Ecto neural progenitor cell (in vitro differentiated cells): ENCODE data around the gene HTT.

Source experiments
- DNase-seq: peaks from one replicate; pipeline ENCODE4 v3.0.0-alpha.2; 2018; ENCODE audit warnings: low spot score

HTT gene

GRCh38 chr4:3174371-3175338, 100.2 kb downstream of the HTT start:
- DNase-seq = no peak

DNA sequence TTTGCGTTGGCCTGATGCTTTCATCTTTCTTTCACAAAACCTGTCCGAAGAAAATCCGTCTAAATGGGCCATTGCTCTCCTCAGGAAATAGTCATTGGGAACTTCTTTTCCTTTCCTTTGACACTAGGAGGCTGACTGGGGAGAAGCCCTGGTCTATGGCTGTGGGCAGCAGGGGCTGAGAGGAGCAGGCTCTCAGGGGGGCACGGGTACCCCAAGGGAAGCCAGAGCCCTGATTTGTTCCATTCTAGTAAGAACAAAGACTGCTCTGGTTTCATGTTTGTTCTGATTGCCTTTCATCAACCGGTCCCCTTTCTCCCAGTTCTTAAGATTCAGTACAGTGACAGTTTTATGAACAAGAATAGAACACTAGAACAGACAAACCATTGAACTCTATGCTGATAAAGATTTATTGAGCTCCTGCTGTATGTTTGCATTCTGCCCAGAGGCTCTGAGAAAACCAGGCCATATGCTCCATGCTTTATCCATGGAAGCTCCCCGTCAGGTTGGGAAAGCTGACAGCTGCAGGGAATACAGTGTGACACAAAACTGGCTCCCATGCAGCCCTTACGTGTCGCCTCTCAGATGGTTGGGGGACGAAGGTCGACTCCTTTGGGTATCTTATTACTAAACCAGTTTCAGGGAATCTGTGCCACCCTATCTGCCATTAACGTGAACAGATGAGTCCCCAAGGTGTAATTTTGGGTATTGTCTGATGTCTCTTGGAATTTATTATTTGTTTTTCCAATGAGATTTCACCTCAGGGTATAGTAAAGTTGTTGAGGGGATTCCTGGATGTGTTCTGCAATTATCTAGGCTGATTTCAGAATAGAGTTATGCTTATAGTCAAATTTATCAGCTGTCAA, 102.1 kb downstream of the HTT start:
- no peak for DNase-seq

DNA sequence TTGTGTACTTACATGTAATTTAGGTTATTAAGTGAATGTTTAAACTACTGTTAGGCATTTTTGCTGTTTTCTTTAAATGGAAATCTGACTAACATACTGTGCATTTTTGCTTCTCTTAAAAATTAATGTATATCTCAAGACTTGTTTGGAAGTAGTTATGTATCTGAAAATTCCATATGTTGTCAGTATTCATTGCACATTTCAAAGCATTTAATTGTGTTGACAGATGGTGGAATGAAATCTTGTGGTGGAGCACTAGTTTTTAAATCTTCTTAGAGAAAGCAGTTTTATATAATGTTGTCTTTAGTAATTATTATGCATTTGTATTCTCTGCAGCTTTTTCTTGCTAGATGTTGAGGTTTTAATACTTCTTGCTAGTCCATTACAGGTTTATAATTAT, 102.9 kb downstream of the HTT start:
- no peak for DNase-seq

DNA sequence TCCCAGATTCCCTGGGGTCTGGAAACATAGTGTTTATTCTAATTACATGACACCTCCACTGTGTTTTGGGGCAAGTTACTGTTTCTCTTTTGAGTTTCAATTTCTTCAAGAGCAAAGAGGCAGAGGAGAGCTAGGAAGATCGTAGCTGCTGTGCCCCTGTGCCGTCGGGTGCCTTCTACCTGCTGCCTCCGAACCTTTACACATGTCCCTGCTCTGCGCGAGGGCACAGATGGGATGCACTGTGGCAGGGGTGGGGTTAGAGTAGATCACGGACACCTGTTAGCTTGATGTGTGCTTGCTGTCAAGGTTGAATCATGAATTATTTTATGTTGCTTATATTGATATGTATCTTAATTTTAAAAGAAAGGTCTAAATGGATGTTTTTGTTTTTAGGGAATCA, 103.4 kb downstream of the HTT start:
- DNase-seq = no peak

GRCh38 chr4:3178351-3178750, 103.9 kb downstream of the HTT start:
- no peak for DNase-seq

DNA sequence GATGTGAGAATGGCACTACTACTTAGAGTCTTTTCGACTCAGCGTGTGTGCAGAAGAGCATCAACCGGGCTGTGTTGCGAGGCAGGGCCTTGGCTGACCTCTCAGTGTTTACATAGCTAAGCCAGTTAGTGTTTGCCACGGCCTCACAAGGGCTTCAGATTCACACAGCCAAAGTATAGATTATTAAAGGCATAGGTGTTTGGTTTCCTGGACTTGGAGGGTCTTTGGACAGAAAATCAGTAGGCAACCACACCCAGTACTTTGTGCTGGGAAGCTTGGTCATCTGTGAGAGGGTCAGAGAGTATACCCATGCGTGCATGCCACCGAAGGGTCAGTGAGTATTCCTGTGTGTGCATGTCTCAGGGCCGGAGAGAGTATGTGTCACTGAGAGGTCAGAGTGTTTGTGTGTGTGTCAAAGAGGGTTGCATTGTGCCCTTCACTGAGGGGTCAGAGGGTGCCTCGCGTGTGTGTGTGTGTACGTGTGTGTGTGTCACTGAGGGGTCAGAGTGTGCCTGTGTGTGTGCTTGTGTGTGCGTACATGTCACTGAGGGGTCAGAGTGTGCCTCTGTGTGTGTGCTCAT, 104.7 kb downstream of the HTT start:
- no peak for DNase-seq

DNA sequence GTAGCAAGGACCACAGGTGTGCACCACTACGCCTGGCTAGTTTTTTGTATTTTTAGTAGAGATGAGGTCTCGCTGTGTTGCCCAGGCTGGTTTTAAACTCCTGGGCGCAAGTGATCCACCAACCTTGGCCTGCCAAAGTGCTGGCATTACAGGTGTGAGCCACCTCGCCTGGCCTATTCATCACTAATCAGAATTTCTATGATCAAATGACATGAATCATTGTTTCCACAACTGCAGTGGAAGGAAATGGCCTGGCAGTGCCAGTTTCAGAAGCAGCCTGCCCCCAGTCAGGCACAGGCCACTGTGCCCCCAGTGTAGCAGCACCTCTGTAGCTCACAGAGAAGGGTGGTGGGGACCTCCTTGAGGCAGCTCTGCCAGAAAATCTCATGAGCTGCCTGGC, 108.5 kb downstream of the HTT start:
- DNase-seq = no peak

DNA sequence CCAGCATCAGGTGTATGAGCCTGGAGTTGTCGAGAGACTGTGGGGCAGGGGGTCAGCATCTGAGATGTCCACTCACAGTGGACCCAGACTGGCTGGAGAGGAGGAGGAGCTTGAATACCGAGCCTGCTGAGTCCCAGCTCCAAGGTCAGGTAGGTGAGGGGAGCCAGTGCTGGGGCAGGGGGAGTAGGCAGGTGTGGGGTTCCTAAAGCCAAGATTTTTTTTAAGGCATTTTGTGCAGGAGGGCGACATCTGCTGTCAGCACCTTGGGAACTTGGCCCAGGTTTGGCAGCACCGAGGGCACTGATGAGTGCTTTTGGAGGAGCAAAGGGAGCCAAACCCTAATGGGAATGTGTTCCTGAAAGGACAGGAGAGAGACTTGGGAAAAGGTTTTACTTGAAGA, 110.2 kb downstream of the HTT start:
- no peak for DNase-seq

GRCh38 chr4:3186609-3187008, 112.1 kb downstream of the HTT start:
- DNase-seq = no peak

DNA sequence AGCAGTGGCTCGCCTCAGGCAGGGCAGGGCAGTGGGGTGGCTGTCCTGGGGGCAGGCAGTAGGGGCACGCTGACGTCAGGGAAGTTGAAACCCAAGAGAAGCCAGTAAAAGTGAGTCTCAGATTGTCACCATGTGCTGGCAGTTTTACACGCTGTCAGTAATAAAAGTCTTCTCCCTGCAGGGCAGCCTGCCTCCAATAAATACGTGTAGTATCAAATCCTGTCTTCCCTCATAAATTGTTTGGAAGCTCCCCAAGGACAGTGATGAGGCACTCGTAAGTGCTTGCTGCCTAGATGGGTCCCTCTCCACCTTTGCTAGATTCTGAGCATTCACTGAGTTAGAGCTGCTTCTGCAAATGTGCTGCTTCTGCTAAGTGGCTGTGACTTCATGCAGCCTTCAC, 113.6 kb downstream of the HTT start:
- DNase-seq = no peak

DNA sequence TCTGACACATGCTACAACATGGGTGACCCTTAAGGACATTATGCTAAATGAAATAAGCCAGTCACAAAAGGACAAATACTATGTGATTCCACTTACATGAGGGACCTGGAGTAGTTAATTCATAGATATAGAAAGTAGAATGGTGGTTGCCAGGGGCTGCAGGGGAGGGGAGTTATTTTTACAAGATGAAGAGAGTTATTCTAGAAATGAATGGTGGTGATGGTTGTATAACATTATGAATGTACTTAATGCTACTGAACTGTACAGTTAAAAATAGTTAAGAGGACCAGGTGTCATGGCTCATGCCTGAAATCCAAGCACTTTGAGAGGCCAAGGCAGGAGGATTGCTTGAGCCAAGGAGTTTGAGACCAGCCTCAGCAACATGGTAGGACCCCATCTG, 115.0 kb downstream of the HTT start:
- no peak for DNase-seq

DNA sequence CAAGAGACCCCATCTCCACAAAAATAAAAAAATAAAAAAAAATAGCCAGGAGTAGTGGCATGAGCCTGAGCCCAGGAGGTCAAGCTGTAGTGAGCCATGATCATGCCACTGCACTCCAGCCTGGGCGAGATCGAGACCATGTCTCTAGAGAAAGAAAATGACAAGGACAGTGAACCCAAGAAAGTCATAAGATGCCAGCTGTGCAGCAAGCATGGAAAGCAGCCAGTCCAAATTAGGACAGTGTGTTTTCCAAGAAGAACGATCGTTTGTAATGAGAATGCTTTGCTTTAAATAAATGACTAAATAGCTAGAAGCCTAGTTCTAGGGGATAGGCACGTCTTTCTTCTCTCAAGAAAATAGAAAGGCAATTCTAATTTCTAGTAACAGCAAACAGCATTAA, 116.1 kb downstream of the HTT start:
- DNase-seq = no peak

DNA sequence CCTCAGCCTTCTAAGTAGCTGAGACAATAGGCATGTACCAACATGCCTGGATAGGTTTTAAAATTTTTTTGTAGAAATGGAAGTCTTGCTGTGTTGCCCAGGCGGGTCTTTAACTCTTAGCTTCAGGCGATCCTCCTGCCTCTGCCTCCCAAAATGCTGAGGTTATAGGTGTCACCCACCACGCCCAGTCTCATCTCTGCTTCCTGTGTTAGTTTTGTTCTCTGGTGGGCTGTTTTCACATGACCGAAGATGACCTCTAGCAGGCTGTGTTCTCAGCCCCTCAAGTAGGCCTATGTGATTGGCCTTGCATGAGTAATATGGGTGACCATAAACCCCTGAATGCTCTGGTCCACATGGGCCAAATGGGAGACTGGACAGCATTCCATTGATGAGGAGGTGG, 117.7 kb downstream of the HTT start:
- DNase-seq = no peak

DNA sequence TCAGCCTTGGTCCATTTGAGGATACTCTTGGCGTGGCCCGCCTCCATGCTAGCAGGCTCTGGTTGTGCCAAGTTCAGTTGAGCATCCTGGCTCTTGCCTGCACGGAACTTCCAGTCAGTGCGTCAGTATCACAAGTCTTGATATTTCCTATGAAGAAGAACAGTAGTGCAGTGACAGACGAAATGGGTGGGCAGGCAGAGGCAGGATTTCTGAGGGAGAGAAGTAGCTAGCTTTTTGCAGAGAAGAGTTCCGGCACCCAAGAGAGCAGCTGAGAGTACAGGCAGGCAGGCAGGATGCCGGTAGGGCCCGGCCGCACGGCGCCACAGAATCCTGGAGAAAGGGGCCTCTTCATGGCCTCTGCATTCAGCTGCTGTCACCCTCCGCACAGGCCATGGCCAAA, 118.3 kb downstream of the HTT start:
- no peak for DNase-seq

DNA sequence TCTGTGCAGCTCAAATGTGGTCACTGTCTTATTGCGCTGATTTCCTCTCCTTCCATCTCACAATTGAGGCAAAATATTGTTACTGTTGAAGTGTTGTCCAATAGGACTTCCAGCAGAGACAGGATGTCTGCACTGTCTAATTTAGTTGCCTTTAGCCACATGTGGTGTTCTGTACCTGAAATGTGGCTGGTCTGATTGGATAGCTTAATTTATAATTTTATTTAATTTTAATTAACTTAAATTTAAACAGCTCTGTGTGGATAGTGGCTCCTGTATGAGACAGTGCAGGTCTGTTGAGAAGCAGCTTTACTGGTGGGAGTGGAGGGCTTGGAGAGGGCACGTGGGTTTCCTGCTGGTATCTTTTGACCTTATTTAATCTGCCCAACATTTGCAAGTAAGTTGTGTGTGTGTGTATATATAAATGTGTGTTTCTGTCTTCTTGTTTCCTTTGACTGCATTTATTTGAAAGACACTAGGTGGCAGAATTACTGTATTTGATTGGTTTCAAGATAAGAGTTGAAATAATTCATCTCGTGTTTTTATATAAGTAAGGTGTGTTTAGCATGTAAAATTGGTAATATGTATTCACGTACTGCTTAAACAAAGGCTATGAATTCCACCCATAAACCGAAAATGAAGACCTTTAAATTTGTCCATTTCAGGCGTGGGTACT, 119.2 kb downstream of the HTT start:
- no peak for DNase-seq

- no peak for DNase-seq
These were observed 122.3 kb downstream of the HTT start for GRCh38 chr4:3196670-3197359.

DNA sequence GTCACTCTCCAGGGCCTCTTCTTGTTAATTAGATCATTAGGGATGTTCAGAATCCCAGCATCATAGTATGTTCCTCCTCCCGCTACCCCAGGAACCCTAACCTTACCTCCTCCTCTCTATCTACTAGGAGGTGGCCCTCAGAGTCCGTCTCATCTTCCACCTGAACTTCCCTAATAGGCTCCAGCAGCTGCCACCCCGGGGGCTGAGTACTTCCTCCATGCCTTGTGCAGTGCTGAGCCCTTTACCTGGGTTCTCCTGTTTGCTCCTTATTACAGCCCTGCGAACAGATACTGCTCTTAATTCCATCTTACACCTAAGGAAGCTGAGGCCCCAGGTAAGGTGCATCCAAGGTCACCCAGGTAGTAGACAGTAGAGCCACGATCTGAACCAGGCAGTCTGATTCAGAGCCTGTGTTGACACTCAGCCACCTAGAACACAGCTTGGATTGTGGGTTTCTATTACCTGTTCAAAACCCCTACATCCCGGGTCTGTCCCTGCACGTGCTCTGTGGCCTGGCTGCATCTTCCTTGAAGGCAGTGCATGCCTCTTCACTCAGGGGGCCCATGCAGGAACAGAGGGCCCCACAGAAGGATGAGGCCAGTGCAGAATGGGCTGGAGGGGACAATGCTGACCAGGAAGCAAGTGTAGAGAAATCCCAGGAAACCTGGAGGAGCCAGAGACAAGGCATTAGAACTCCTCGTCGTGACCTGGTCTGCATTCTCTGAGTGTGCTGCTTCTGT, 123.1 kb downstream of the HTT start:
- DNase-seq = no peak

DNA sequence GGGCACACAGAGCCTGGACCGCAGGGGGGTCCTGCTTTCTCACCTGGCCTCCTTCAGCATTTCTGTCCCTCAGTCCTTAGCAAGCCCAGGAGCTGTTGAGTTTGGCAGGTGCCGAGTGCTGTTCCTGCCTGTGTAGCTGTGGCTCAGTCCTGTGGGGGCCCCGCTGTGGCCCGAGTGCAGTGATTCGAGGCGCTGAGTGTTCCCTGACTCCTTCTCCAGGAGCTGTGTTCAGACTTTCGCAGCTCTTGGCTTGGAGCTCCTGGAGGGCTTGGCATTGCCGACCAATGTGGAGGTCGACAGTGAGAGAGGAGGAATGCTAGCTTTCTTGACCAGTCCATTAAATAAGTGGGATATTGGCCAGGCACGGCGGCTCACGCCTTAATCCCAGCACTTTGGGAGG, 124.4 kb downstream of the HTT start:
- no peak for DNase-seq

- no peak for DNase-seq
These were observed 125.4 kb downstream of the HTT start for GRCh38 chr4:3199653-3200422.
